ENCODE results near the gene MIER2. TPM values are rescaled to one million over a fixed set of nuclear protein-coding genes. Genes with fewer than 3 reads are reported as not detected.

The MIER2 gene
- polyA plus RNA-seq, 1 donor from 2014 or later, result 16.0 TPM

GRCh38 chr19:275958-276646 is 68.5 kb downstream of the MIER2 start:
- Histone ChIP-seq H2AFZ (ENCODE audit: low read depth, low read length) (no peak overlapping the region), H3K4me2 (ENCODE audit: low read length) (no peak overlapping the region), H3K9me3 (ENCODE audit: low read length) (no peaks in the 10 kb centered on the region), H3K9me2 (ENCODE audit: insufficient read depth, low read length) (no peaks in the 10 kb centered on the region), H3K9ac (ENCODE audit: low read length) (no peak overlapping the region), H3F3A (ENCODE audit: insufficient read depth, low read length, poor library complexity, severe bottlenecking) (no peaks in the 10 kb centered on the region), H3K4me3 (ENCODE audit: low read length) (no peak overlapping the region), H4K20me1 (ENCODE audit: insufficient read depth) (no peaks in the 10 kb centered on the region), H3K36me3 (ENCODE audit: insufficient read depth, low read length) (no peaks in the 10 kb centered on the region), H3K27me3 (ENCODE audit: insufficient read depth, low read depth, low read length) (peaks cover 5% of the 10 kb centered on the region), H3K27ac (ENCODE audit: low read length) (no peak overlapping the region), H3K79me2 (replicated peaks; ENCODE audit: insufficient read depth, low read length) (no peaks in the 10 kb centered on the region)
- TF ChIP-seq MXI1 (conservative IDR thresholded peaks at IDR 0.05; ENCODE audit: poor library complexity, severe bottlenecking) (no peak), RAD21 (conservative IDR thresholded peaks at IDR 0.05) (no peak), REST (IDR thresholded peaks at IDR 0.05; ENCODE audit: borderline replicate concordance) (no peak), SMC3 (conservative IDR thresholded peaks at IDR 0.05; ENCODE audit: poor library complexity) (no peak), CTCF (IDR thresholded peaks at IDR 0.05; ENCODE audit: poor library complexity, severe bottlenecking) (no peak), EP300 (conservative IDR thresholded peaks at IDR 0.05; ENCODE audit: poor library complexity, severe bottlenecking) (no peak), POLR2AphosphoS5 (IDR thresholded peaks at IDR 0.05) (no peak), EZH2 (IDR thresholded peaks at IDR 0.05; ENCODE audit: borderline replicate concordance, insufficient read depth, low read length, poor library complexity, severe bottlenecking) (no peak), TAF1 (IDR thresholded peaks at IDR 0.05; ENCODE audit: low read depth) (no peak)

GRCh38 chr19:275000-275399 is 69.6 kb downstream of the MIER2 start:
- no peak overlapping the region for H3K4me2 ChIP-seq (ENCODE audit: low read length)
- no peak overlapping the region for H3K27ac ChIP-seq (ENCODE audit: low read length)
- TF ChIP-seq SMC3 (conservative IDR thresholded peaks at IDR 0.05; ENCODE audit: poor library complexity) (no peak), EP300 (conservative IDR thresholded peaks at IDR 0.05; ENCODE audit: poor library complexity, severe bottlenecking) (no peak), MXI1 (conservative IDR thresholded peaks at IDR 0.05; ENCODE audit: poor library complexity, severe bottlenecking) (no peak), CTCF (IDR thresholded peaks at IDR 0.05; ENCODE audit: poor library complexity, severe bottlenecking) (no peak), REST (IDR thresholded peaks at IDR 0.05; ENCODE audit: borderline replicate concordance) (no peak), POLR2AphosphoS5 (IDR thresholded peaks at IDR 0.05) (no peak), EZH2 (IDR thresholded peaks at IDR 0.05; ENCODE audit: borderline replicate concordance, insufficient read depth, low read length, poor library complexity, severe bottlenecking) (no peak), RAD21 (conservative IDR thresholded peaks at IDR 0.05) (no peak), TAF1 (IDR thresholded peaks at IDR 0.05; ENCODE audit: low read depth) (no peak)
- no peaks in the 10 kb centered on the region for H3F3A ChIP-seq (ENCODE audit: insufficient read depth, low read length, poor library complexity, severe bottlenecking)
- no peaks in the 10 kb centered on the region for H3K79me2 ChIP-seq (replicated peaks; ENCODE audit: insufficient read depth, low read length)
- H4K20me1 ChIP-seq (ENCODE audit: insufficient read depth), result no peaks in the 10 kb centered on the region
- no peak overlapping the region for H3K9ac ChIP-seq (ENCODE audit: low read length)
- no peaks in the 10 kb centered on the region for H3K9me3 ChIP-seq (ENCODE audit: low read length)
- peaks cover 5% of the 10 kb centered on the region for H3K27me3 ChIP-seq (ENCODE audit: insufficient read depth, low read depth, low read length)
- H3K4me3 ChIP-seq (ENCODE audit: low read length), result no peak overlapping the region
- no peaks in the 10 kb centered on the region for H3K36me3 ChIP-seq (ENCODE audit: insufficient read depth, low read length)
- H2AFZ ChIP-seq (ENCODE audit: low read depth, low read length), result no peak overlapping the region
- no peaks in the 10 kb centered on the region for H3K9me2 ChIP-seq (ENCODE audit: insufficient read depth, low read length)

Data from neural cell (in vitro differentiated cells).